GM12873 (cell line): ENCODE results near the gene MPEG1.

Source experiments
- TF ChIP-seq, protein P1 (sequence below): IDR thresholded peaks from 2 replicates; pipeline ENCODE4 v1.5.1; 2012; ENCODE audit warnings: low read depth, mild to moderate bottlenecking, moderate library complexity, low read length, control low read depth; ENCODE audit not compliant: insufficient read depth; ENCODE audit errors: missing control alignments

Gene MPEG1

GRCh38 chr11:59196777-59197176 lies 15.9 kb downstream of the MPEG1 start:
- TF ChIP-seq, protein P1, sequence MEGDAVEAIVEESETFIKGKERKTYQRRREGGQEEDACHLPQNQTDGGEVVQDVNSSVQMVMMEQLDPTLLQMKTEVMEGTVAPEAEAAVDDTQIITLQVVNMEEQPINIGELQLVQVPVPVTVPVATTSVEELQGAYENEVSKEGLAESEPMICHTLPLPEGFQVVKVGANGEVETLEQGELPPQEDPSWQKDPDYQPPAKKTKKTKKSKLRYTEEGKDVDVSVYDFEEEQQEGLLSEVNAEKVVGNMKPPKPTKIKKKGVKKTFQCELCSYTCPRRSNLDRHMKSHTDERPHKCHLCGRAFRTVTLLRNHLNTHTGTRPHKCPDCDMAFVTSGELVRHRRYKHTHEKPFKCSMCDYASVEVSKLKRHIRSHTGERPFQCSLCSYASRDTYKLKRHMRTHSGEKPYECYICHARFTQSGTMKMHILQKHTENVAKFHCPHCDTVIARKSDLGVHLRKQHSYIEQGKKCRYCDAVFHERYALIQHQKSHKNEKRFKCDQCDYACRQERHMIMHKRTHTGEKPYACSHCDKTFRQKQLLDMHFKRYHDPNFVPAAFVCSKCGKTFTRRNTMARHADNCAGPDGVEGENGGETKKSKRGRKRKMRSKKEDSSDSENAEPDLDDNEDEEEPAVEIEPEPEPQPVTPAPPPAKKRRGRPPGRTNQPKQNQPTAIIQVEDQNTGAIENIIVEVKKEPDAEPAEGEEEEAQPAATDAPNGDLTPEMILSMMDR = no peak

GRCh38 chr11:59195586-59195985 lies 17.1 kb downstream of the MPEG1 start:
- TF ChIP-seq, protein P1 = no peak

GRCh38 chr11:59193587-59194130 lies 19.1 kb downstream of the MPEG1 start:
- TF ChIP-seq, protein P1 = no peak

DNA sequence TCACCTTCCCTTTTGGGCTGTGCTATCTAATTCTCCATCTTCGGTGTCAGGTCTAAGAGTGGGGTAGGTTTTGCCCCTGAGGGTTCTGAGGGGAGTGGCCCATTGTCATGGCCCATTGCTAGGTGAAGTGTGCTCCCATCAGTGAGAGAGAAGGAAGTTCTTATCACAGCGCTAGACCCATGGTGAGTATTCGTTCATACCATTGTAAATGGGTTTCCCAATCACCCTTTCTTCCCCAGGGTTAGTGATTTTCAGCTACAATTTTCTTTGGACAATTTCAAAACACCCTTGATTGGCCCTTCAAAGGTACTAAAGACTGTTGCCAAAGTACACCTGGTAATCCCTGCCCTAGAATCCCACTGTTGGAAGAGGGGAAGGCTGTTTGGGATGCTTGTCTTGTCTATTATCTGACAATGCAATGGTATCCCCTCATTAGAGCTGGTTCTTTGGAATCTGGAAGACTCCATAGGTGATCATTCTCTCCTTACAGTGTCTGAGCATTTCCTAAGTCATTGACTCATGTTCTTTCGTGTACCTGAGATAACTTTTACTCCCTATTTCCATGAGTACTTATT lies 20.2 kb downstream of the MPEG1 start:
- TF ChIP-seq, protein P1 = no peak

- TF ChIP-seq, protein P1 = no peak
These were observed 20.8 kb downstream of the MPEG1 start for GRCh38 chr11:59191890-59192289.

DNA sequence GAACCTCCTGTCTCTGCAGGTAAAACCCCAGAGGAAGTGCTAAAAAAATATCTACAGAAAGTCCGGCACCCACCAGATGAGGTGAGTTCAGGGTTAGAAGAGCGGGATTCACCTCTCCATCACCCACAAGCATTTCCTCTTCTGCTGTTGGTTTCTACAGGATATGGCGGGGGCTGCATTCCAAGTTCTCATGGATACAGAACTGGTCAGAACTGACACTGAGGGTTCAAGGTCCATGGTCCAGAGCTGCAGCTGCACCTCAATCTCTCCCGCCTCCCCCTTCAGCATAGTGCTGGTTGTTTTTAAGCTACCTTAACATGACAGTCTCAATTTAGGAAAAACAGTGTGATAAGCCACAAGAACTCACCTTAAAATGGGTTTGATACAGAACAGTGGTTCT lies 21.6 kb downstream of the MPEG1 start:
- TF ChIP-seq, protein P1 = no peak

DNA sequence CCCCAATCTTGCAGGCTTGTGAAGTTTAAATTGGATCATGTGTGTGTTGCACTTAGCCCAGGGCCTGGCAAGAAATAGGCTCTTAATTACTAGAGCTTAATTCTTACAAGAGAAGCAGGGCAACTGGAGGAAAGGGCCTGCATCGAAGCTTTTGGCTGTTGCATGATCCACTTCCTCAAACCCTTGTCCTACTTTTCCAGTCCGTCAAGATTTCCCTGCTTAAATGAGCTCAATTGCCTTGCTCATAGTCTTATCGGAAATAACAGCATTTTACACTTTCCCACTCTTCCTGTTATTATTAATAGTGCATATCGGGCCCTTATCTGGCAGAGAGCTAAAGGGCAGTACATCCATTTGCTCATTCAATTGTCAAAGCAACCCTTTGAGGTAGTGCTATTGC lies 22.7 kb downstream of the MPEG1 start:
- TF ChIP-seq, protein P1 = no peak
